Measurements from ENCODE around the gene ZNF423.
A peak's percentile ranks its signal among the peaks of the same experiment; 100 is the strongest.

ZNF423 gene

GRCh38 chr16:49464877-49465504, 390.9 kb downstream of the ZNF423 start:
- TF ChIP-seq CTCF (IDR thresholded peaks at IDR 0.05; ENCODE audit: borderline replicate concordance, extremely low read depth, low read length, poor library complexity, severe bottlenecking) (peak; percentile 76), EZH2 (IDR thresholded peaks at IDR 0.05; ENCODE audit: borderline replicate concordance, low read depth, low read length, severe bottlenecking) (no peak)
- no peak overlapping the region for H3K4me3 ChIP-seq (ENCODE audit: low read depth in 1 of 2, low read length in 2 of 2)
- H3K9ac ChIP-seq (ENCODE audit: low read depth, low read length), result peak overlapping the region; percentile 54
- no peaks in the 10 kb centered on the region for H3K9me3 ChIP-seq (ENCODE audit: insufficient read depth, low read length, severe bottlenecking)
- H3K27ac ChIP-seq (ENCODE audit: low read length), result peak overlapping the region; percentile 96
- DNase-seq (peak; percentile 41), ATAC-seq (ENCODE audit: insufficient read depth, low read depth) (no peak)
- no peaks in the 10 kb centered on the region for H3K27me3 ChIP-seq (ENCODE audit: insufficient read depth, low read length, poor library complexity)
- no peak overlapping the region for H2AFZ ChIP-seq (ENCODE audit: low read depth, low read length)
- no peaks in the 10 kb centered on the region for H4K20me1 ChIP-seq (ENCODE audit: insufficient read depth, low read length)
- no peak overlapping the region for H3K4me2 ChIP-seq (ENCODE audit: insufficient read depth, low read length)
- H3K79me2 ChIP-seq (ENCODE audit: insufficient read depth, low read length), result no peaks in the 10 kb centered on the region
- H3K4me1 ChIP-seq (ENCODE audit: insufficient read depth, low read length), result peaks cover 77% of the 10 kb centered on the region
- no peaks in the 10 kb centered on the region for H3K36me3 ChIP-seq (ENCODE audit: insufficient read depth, low read length)

GRCh38 chr16:49464093-49464492, 391.8 kb downstream of the ZNF423 start:
- peak overlapping the region; percentile 96 for H3K27ac ChIP-seq (ENCODE audit: low read length)

DNA sequence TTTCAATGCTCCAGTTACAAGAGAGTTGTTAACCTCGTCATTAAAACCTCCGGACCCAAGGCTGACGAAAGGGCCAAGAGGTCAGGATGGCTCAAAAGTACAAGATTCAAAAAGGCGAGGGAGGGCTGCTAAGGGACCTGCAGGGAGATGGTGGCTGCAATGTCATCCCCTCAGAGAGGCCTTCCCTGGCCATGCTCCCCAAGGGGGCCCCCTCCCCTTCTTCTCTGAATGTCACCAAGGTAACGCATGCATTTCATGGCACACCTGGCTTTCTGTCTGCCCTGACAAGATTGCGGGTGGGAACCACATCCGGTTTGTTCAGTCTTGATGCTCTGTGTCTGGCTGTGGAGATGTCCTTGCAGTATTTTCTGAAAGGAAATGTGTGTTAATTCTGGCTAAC, 392.4 kb downstream of the ZNF423 start:
- peaks cover 69% of the 10 kb centered on the region for H3K4me1 ChIP-seq (ENCODE audit: insufficient read depth, low read length)
- no peaks in the 10 kb centered on the region for H3K27me3 ChIP-seq (ENCODE audit: insufficient read depth, low read length, poor library complexity)
- TF ChIP-seq CTCF (IDR thresholded peaks at IDR 0.05; ENCODE audit: borderline replicate concordance, extremely low read depth, low read length, poor library complexity, severe bottlenecking), result no peak
- DNase-seq (peak; percentile 98), ATAC-seq (ENCODE audit: insufficient read depth, low read depth) (peak; percentile 80)
- peak overlapping the region in 1 of 2 experiments; percentile 49; a peak in 1 of 4 replicates for H3K4me3 ChIP-seq (ENCODE audit: low read depth in 1 of 2, low read length in 2 of 2)
- H3K9me3 ChIP-seq (ENCODE audit: insufficient read depth, low read length, severe bottlenecking), result no peaks in the 10 kb centered on the region
- H3K9ac ChIP-seq (ENCODE audit: low read depth, low read length), result peak overlapping the region; percentile 66
- no peaks in the 10 kb centered on the region for H4K20me1 ChIP-seq (ENCODE audit: insufficient read depth, low read length)
- peak overlapping the region; percentile 30; the same call in 1 of the 2 replicates for H2AFZ ChIP-seq (ENCODE audit: low read depth, low read length)
- H3K27ac ChIP-seq (ENCODE audit: low read length), result peak overlapping the region; percentile 96
- peak overlapping the region; percentile 57 for H3K4me2 ChIP-seq (ENCODE audit: insufficient read depth, low read length)
- no peaks in the 10 kb centered on the region for H3K36me3 ChIP-seq (ENCODE audit: insufficient read depth, low read length)
- H3K79me2 ChIP-seq (ENCODE audit: insufficient read depth, low read length), result no peaks in the 10 kb centered on the region

More at GRCh38 chr16:49464093-49464492, 391.8 kb downstream of the ZNF423 start:
- ATAC-seq (ENCODE audit: insufficient read depth, low read depth) (no peak), DNase-seq (no peak)
- H3K4me1 ChIP-seq (ENCODE audit: insufficient read depth, low read length), result peaks cover 74% of the 10 kb centered on the region
- peak overlapping the region; percentile 54 for H3K9ac ChIP-seq (ENCODE audit: low read depth, low read length)
- no peaks in the 10 kb centered on the region for H3K9me3 ChIP-seq (ENCODE audit: insufficient read depth, low read length, severe bottlenecking)
- no peak overlapping the region for H2AFZ ChIP-seq (ENCODE audit: low read depth, low read length)
- no peak for TF ChIP-seq CTCF (IDR thresholded peaks at IDR 0.05; ENCODE audit: borderline replicate concordance, extremely low read depth, low read length, poor library complexity, severe bottlenecking)
- TF ChIP-seq EZH2 (IDR thresholded peaks at IDR 0.05; ENCODE audit: borderline replicate concordance, low read depth, low read length, severe bottlenecking), result no peak
- H3K27me3 ChIP-seq (ENCODE audit: insufficient read depth, low read length, poor library complexity), result no peaks in the 10 kb centered on the region
- H4K20me1 ChIP-seq (ENCODE audit: insufficient read depth, low read length), result no peaks in the 10 kb centered on the region
- H3K36me3 ChIP-seq (ENCODE audit: insufficient read depth, low read length), result no peaks in the 10 kb centered on the region
- H3K4me3 ChIP-seq (ENCODE audit: low read depth in 1 of 2, low read length in 2 of 2), result no peak overlapping the region
- peak overlapping the region; percentile 39 for H3K4me2 ChIP-seq (ENCODE audit: insufficient read depth, low read length)
- no peaks in the 10 kb centered on the region for H3K79me2 ChIP-seq (ENCODE audit: insufficient read depth, low read length)
